Raji (cell line): ENCODE results near the gene RGCC.

Source experiments
- POLR2A ChIP-seq: IDR thresholded peaks from 2 replicates; pipeline ENCODE4 v1.6.1; 2011; ENCODE audit warnings: low read depth, low read length, control low read depth; ENCODE audit not compliant: insufficient read depth

The RGCC gene

GRCh38 chr13:41443969-41444368 is 13.4 kb upstream of the RGCC start:
- TF ChIP-seq POLR2A: no peak

DNA sequence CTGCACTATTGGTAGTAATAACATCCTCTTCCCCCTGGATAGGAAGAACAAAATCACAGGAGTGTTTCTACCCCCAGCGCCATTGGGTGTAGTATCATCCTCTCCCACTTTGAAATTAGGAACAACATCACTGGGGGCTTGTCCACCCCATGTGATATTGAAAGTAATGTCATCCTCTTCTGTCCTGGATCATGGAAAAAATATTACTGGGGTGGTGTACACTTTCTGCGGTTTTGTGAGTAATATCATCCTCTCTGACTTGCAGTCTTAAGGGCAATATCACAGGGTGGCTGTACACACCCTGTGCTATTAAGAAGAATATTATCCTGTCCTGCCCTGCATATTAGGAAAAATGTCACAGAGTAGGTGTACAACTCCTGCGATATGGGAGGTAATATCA is 4.9 kb upstream of the RGCC start:
- no peak for TF ChIP-seq POLR2A

DNA sequence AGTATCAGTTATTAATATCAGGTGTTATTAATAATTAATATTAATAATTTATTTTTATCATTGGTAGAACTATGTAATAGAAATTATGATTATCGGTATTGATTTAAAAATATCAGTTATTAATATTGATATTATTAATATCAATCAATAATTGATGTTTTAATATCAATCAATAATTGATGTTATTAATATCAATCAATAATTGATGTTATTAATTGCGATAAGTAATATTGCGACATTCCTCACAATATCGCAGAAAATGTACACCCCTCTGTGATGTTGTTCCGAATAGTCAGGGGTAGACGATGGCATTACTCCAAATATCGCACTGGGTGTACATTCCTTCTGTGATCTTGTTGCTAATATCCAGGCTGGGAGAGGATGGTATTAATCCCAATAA is 3.7 kb upstream of the RGCC start:
- TF ChIP-seq POLR2A: no peak

DNA sequence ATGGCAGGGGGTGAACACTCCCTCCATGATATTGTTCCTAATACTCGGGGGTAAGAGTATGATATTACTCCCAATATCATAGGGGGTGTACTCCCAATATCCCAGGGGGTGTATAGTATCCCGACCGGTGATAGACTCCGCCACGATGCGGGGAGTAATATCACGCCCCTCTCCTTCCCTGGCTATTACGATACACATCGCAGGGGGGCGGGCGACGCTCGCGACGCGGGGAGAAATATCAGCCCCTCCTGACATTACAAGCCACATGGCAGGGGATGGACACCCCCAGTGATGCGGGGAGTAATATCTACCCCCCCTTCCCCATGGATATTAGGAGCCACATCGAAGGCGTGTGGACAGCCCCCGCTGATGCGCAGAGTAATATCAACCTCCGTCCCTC is 3.2 kb upstream of the RGCC start:
- TF ChIP-seq POLR2A: no peak

DNA sequence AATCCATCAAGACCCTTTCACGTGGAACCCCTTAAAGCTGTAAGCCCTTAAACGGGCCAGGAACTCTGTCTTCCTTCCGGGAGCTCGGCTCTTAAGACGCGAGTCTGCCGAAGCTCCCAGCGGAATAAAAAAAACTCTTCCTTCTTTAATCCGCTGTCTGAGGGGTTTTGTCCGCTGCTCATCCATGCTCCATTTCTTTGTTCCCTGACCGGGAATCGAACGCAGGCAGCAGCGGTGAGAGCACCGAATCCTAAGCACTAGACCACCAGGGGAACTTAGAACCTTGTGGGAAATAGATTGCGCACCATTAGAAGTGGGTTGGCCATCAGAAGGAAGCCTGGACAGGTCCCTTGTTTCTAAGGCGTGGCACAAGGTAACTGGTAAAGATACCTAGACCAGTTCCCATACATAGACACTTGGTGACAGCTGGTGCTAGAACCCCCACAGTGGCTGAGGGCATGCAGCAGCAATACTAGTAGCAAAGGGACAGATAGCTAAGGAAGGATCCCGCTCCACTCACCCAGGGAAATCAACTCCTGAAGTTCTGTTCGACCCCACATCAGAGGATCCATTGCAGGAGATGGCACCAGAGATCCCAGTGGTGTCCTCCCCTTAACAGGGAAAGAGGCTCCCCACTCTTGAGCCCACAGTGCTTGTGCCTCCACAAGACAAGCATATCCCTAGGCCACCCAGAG is 1.5 kb upstream of the RGCC start:
- TF ChIP-seq POLR2A: no peak

DNA sequence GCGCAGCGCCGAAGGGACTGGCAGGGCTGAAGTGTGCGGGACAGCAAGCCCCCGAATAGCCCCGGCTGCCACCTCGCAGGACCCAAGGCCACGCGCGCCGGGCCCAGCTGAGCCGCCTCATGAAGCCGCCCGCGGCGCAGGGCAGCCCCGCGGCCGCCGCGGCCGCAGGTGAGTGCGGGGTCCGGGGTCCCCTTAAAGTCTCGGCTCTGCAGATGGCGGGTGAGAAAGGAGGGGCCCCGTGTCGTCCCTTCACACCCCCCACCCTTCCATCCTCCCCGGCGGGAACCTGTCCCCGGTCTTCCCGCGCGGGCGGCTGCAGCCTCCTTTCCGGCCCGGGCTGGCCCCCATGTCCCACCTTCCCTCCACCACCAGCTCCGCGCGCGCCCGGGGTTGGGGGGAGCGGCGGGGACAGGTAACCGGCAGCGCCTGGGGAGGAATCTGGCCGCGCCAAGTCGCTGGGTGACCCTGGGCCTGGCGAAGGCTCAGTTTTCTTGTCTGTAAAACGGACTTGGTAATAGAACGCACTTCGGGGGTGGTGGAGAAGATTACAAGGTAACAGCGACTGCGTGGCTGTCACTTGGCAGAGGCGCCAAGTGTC is 338 bp downstream of the RGCC start:
- TF ChIP-seq POLR2A: peak; percentile 87

DNA sequence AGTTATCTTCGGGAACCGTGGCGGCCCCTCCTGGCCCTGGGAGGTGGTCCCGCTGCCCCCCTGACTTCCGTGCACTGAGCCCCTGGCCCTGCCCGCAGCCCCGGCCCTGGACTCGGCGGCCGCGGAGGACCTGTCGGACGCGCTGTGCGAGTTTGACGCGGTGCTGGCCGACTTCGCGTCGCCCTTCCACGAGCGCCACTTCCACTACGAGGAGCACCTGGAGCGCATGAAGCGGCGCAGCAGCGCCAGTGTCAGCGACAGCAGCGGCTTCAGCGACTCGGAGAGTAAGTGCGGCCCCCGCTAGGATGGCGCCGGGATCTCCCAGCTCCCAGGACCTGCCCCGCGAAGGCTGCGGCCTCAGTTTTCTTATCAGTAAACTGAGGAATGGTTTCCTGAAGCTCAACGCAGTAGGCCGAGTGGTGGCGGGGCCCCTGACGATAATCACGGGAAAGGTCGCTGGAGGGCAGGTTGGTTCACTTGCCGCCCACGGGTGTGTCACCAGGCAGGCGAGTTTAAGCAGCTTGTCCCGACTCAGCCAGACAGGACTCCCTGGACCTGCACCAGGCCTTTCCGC is 924 bp downstream of the RGCC start:
- no peak for TF ChIP-seq POLR2A

DNA sequence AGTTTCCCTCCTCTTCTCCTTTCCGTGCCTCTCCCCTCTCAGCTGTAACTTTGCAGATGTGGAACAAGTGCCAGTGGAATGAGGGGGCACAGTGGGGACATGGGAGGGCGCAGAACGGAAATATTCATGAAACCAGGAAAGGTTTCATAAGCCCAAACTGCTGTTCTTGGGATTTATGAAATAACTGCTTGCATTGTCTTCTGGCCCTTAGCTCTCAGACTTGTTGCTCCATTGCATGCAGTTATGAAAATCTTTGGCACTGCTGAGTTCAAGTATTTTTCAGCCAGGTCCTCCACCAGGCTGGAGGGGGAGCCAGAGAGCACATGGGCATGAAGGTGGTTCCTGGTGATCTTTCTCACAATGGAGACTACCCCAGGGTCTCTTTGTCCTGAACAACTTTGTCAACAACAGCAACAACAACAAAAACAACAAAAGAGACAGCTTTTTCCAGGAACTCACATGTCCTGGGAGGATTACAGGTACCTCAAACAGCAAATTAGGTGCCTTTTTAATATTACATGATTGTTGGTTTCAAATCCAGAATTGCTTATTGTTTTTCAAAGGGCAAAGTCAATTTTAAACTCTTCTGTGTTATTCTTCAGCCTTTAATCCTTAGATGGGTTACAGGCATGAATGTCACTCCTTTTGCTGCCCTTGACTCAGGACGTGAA is 1.5 kb downstream of the RGCC start:
- no peak for TF ChIP-seq POLR2A

DNA sequence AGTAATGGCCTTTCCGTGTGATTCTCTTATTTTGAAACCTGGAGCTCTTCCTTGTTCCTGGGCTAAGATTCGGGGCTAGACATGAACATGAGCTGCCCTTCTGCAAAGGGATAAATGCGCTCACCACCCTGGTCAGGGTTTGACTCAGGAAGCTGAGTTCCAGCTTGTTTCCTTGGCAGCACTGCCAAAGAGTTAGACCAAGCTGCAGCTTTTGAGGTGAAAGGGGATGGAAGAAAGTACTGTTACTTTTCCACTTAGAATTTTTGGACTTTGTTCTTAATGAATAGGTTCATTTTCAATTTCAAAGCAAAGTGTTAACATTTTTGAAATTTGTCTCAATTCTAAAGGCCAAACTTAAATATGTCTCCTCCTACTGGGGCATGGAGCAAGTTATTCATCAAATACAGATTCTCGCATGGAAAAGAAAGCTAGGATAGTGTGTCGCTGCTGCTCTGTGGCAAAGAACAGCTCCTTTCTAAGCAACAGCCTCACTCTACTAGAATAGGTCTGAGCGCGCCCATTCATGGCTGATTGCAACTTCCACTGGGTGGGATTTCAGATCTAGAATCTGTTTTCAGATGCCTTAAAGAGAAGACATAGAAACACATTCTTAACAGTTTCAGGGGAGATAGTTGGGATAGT is 2.2 kb downstream of the RGCC start:
- no peak for TF ChIP-seq POLR2A

DNA sequence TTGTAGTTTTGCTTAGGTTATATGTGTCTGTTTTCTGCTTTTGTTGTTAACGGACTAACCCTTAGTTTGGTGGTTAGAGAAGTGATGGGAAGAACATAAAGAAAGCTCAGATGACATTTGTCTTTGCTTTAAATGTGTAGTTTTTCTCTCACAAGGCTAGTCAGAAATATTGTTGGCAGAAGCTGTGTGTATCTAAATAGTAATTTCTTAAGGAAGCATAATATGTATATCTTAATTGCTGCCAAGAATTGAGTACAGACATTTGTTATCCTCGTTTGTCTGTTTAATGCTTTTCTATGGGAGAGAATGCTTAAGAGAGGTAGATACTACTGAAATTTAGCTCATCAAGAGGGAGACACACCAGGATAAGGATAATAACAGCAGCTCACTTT is 2.7 kb downstream of the RGCC start:
- TF ChIP-seq POLR2A: no peak

DNA sequence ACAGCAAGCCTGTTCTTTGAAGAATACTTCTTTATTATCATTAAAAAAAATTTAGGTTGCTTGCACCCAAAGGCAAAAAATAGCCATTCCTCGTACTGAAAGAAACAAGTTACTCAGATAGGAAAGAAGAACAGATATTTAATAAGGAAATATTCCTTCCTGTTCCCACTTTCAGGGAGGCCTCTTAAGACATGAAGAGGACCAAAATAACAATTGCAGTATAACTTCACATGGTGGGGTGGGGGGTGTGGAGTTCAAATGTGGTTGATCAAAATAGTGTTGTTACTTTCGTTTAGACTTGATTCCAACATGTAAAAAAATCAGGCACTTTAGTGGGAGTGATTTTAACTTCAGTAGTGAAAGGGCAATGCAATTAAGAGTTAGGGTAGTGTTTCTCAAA is 3.6 kb downstream of the RGCC start:
- TF ChIP-seq POLR2A: no peak

- TF ChIP-seq POLR2A: no peak
Measured at GRCh38 chr13:41461527-41462139, 4.3 kb downstream of the RGCC start.

GRCh38 chr13:41462427-41462826 is 5.1 kb downstream of the RGCC start:
- no peak for TF ChIP-seq POLR2A

GRCh38 chr13:41463838-41464602 is 6.7 kb downstream of the RGCC start:
- 0 out of 2 replicates have a peak, but pooled peaks have one; percentile 12 for TF ChIP-seq POLR2A

- TF ChIP-seq POLR2A: peak; percentile 37; the same call in 1 of the 2 replicates
Measured at GRCh38 chr13:41465241-41465847, 8.0 kb downstream of the RGCC start.

- TF ChIP-seq POLR2A: no peak
Measured at GRCh38 chr13:41465898-41466320, 8.6 kb downstream of the RGCC start.
